ENCODE data around the gene AGK.
"Not testable (repeated sequence)": the region's sequence is repeated elsewhere in the genome, so short reads cannot be mapped to it uniquely, and the experiment has no call there.

The AGK gene

DNA sequence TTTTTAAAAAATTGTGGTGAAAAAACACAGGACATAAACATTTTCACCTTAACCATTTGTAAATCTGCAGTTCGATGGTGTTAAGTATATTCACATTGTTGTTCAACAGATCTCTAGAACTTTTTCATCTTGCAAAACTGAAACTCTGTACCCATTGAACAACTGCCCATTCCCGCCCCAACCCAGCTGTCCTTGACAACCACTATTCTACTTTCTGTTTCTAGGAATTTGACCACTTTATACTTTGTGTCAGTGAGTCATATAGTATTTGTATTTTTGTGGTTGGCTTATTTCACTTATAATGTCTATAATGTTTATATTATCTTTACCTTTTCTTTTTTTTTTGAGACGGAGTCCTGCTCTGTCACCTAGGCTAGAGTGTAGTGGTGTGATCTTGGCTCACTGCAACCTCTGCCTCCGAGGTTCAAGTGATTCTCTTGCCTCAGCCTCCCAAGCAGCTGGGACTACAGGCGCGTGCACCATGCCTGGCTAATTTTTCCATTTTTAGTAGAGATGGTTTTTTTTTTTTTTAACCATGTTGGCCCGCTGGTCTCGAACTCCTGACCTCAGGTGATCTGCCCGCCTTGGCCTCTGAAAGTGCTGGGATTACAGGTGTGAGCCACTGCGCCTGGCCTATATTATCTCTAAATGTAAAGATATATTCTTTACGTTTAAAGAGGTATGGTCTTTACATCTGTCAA lies 6.8 kb downstream of the AGK start:
- H3K23ac ChIP-seq (ENCODE audit: low read length); H3K9ac ChIP-seq (ENCODE audit: low read length); H3K36me3 ChIP-seq (ENCODE audit: control insufficient read depth, insufficient read depth, low read length): not testable (repeated sequence)

GRCh38 chr7:141558544-141559183 lies 7.5 kb downstream of the AGK start:
- no peak overlapping the region for H4K5ac ChIP-seq (ENCODE audit: low read length)
- no peaks in the 10 kb centered on the region for H3K36me3 ChIP-seq (ENCODE audit: control insufficient read depth, insufficient read depth, low read length)
- H2BK120ac ChIP-seq (ENCODE audit: low read depth, low read length), result no peak overlapping the region
- H3K9ac ChIP-seq (ENCODE audit: low read length), result no peak overlapping the region
- no peak overlapping the region for H3K18ac ChIP-seq (ENCODE audit: low read length)
- WGBS (ENCODE audit: extremely low coverage, insufficient coverage, low lambda C conversion rate), result no CpG with 5 or more reads among the region's 3 CpGs
- H3K4ac ChIP-seq (ENCODE audit: low read depth, low read length), result no peak overlapping the region
- H2AK5ac ChIP-seq (ENCODE audit: low read length), result no peak overlapping the region
- no peaks in the 10 kb centered on the region for H3K4me1 ChIP-seq (ENCODE audit: control insufficient read depth, low read depth, low read length)
- H4K8ac ChIP-seq (ENCODE audit: low read depth, low read length), result no peak overlapping the region
- no peak overlapping the region for H3K4me3 ChIP-seq (ENCODE audit: low read length)
- no peak overlapping the region for H3K56ac ChIP-seq (ENCODE audit: low read length)
- no peaks in the 10 kb centered on the region for H3K27me3 ChIP-seq (ENCODE audit: insufficient read depth, low read length, poor library complexity)
- no peaks in the 10 kb centered on the region for H3K79me1 ChIP-seq (ENCODE audit: low read length)
- DNase-seq, result no peak
- H3K27ac ChIP-seq (ENCODE audit: low read depth, low read length), result no peak overlapping the region
- no peak overlapping the region for H3K23ac ChIP-seq (ENCODE audit: low read length)
- H3K79me2 ChIP-seq (ENCODE audit: control insufficient read depth, insufficient read depth, low read length), result no peaks in the 10 kb centered on the region
- H3K4me2 ChIP-seq (ENCODE audit: low read length), result no peak overlapping the region
- H2BK15ac ChIP-seq (replicated peaks; ENCODE audit: low read depth), result no peak overlapping the region
- no peak overlapping the region for H2BK5ac ChIP-seq (ENCODE audit: low read length)

More for the DNA sequence above, 6.8 kb downstream of the AGK start:
- H2BK15ac ChIP-seq (replicated peaks; ENCODE audit: low read depth); H3K79me1 ChIP-seq (ENCODE audit: low read length); H3K56ac ChIP-seq (ENCODE audit: low read length); H4K8ac ChIP-seq (ENCODE audit: low read depth, low read length); H3K18ac ChIP-seq (ENCODE audit: low read length); DNase-seq; H3K79me2 ChIP-seq (ENCODE audit: control insufficient read depth, insufficient read depth, low read length); H2AK5ac ChIP-seq (ENCODE audit: low read length); H3K4me3 ChIP-seq (ENCODE audit: low read length); H2BK5ac ChIP-seq (ENCODE audit: low read length); H4K5ac ChIP-seq (ENCODE audit: low read length); H3K4me2 ChIP-seq (ENCODE audit: low read length); H3K27me3 ChIP-seq (ENCODE audit: insufficient read depth, low read length, poor library complexity); H3K4ac ChIP-seq (ENCODE audit: low read depth, low read length); H2BK120ac ChIP-seq (ENCODE audit: low read depth, low read length); H3K4me1 ChIP-seq (ENCODE audit: control insufficient read depth, low read depth, low read length); H3K27ac ChIP-seq (ENCODE audit: low read depth, low read length): not testable (repeated sequence)
- no CpG with 5 or more reads among the region's 11 CpGs for WGBS (ENCODE audit: extremely low coverage, insufficient coverage, low lambda C conversion rate)

- Histone ChIP-seq H3K4me3 (ENCODE audit: low read length) (no peak overlapping the region), H3K36me3 (ENCODE audit: control insufficient read depth, insufficient read depth, low read length) (no peaks in the 10 kb centered on the region), H3K56ac (ENCODE audit: low read length) (no peak overlapping the region), H2AK5ac (ENCODE audit: low read length) (no peak overlapping the region), H4K5ac (ENCODE audit: low read length) (no peak overlapping the region), H3K18ac (ENCODE audit: low read length) (no peak overlapping the region), H3K27me3 (ENCODE audit: insufficient read depth, low read length, poor library complexity) (no peaks in the 10 kb centered on the region), H3K4me2 (ENCODE audit: low read length) (no peak overlapping the region), H2BK15ac (replicated peaks; ENCODE audit: low read depth) (no peak overlapping the region), H3K9ac (ENCODE audit: low read length) (no peak overlapping the region), H3K79me1 (ENCODE audit: low read length) (no peaks in the 10 kb centered on the region), H3K4me1 (ENCODE audit: control insufficient read depth, low read depth, low read length) (no peaks in the 10 kb centered on the region), H3K79me2 (ENCODE audit: control insufficient read depth, insufficient read depth, low read length) (no peaks in the 10 kb centered on the region), H2BK5ac (ENCODE audit: low read length) (no peak overlapping the region), H3K27ac (ENCODE audit: low read depth, low read length) (no peak overlapping the region), H4K8ac (ENCODE audit: low read depth, low read length) (no peak overlapping the region), H3K23ac (ENCODE audit: low read length) (no peak overlapping the region), H2BK120ac (ENCODE audit: low read depth, low read length) (no peak overlapping the region), H3K4ac (ENCODE audit: low read depth, low read length) (no peak overlapping the region)
- WGBS (ENCODE audit: extremely low coverage, insufficient coverage, low lambda C conversion rate), result no CpG with 5 or more reads among the region's 1 CpG
- no peak for DNase-seq
Measured at GRCh38 chr7:141559961-141560360, 8.8 kb downstream of the AGK start.

DNA sequence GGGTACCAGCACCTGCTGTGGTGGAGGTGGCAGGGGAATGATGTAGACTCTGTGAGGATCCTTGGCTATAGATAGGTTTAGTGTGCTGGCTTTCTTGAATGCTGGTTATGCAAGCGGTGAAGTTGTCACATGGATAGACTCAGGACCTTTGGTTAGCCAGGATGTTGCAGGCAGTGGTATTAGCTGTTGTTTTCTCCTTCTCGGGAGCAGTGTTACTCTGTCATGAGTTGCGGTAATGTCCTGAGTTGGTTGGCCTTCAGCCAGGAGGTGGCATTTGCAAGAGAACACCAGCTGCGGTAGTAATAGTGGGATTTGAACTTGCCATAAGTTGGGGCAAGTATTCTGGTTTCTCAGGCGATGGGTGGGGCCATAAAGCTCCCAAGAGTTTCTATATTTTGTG lies 10.8 kb downstream of the AGK start:
- Histone ChIP-seq H3K79me2 (ENCODE audit: control insufficient read depth, insufficient read depth, low read length) (no peaks in the 10 kb centered on the region), H3K36me3 (ENCODE audit: control insufficient read depth, insufficient read depth, low read length) (no peaks in the 10 kb centered on the region)
- WGBS (ENCODE audit: extremely low coverage, insufficient coverage, low lambda C conversion rate), result no CpG with 5 or more reads among the region's 5 CpGs

GRCh38 chr7:141562543-141562942 lies 11.3 kb downstream of the AGK start:
- H3K36me3 ChIP-seq (ENCODE audit: control insufficient read depth, insufficient read depth, low read length), result no peaks in the 10 kb centered on the region
- WGBS (ENCODE audit: extremely low coverage, insufficient coverage, low lambda C conversion rate), result no CpG with 5 or more reads among the region's 5 CpGs

More for the DNA sequence above, 10.8 kb downstream of the AGK start:
- Histone ChIP-seq H4K5ac (ENCODE audit: low read length) (no peak overlapping the region), H3K4me3 (ENCODE audit: low read length) (no peak overlapping the region), H4K8ac (ENCODE audit: low read depth, low read length) (no peak overlapping the region), H3K4me1 (ENCODE audit: control insufficient read depth, low read depth, low read length) (no peaks in the 10 kb centered on the region), H3K18ac (ENCODE audit: low read length) (no peak overlapping the region), H3K79me1 (ENCODE audit: low read length) (peaks cover 1% of the 10 kb centered on the region), H3K23ac (ENCODE audit: low read length) (no peak overlapping the region), H2BK120ac (ENCODE audit: low read depth, low read length) (no peak overlapping the region), H3K27me3 (ENCODE audit: insufficient read depth, low read length, poor library complexity) (no peaks in the 10 kb centered on the region), H2AK5ac (ENCODE audit: low read length) (no peak overlapping the region), H2BK15ac (replicated peaks; ENCODE audit: low read depth) (no peak overlapping the region), H3K4ac (ENCODE audit: low read depth, low read length) (no peak overlapping the region), H3K56ac (ENCODE audit: low read length) (no peak overlapping the region), H3K4me2 (ENCODE audit: low read length) (no peak overlapping the region), H3K9ac (ENCODE audit: low read length) (no peak overlapping the region), H2BK5ac (ENCODE audit: low read length) (no peak overlapping the region), H3K27ac (ENCODE audit: low read depth, low read length) (no peak overlapping the region)
- no peak for DNase-seq

More at GRCh38 chr7:141562543-141562942, 11.3 kb downstream of the AGK start:
- Histone ChIP-seq H4K8ac (ENCODE audit: low read depth, low read length) (no peak overlapping the region), H3K79me1 (ENCODE audit: low read length) (peaks cover 1% of the 10 kb centered on the region), H3K4me1 (ENCODE audit: control insufficient read depth, low read depth, low read length) (no peaks in the 10 kb centered on the region), H3K56ac (ENCODE audit: low read length) (no peak overlapping the region), H4K5ac (ENCODE audit: low read length) (no peak overlapping the region), H2BK120ac (ENCODE audit: low read depth, low read length) (no peak overlapping the region), H3K23ac (ENCODE audit: low read length) (no peak overlapping the region), H2AK5ac (ENCODE audit: low read length) (no peak overlapping the region), H3K27me3 (ENCODE audit: insufficient read depth, low read length, poor library complexity) (no peaks in the 10 kb centered on the region), H3K79me2 (ENCODE audit: control insufficient read depth, insufficient read depth, low read length) (no peaks in the 10 kb centered on the region), H3K4me2 (ENCODE audit: low read length) (no peak overlapping the region), H3K9ac (ENCODE audit: low read length) (no peak overlapping the region), H3K4me3 (ENCODE audit: low read length) (no peak overlapping the region), H2BK5ac (ENCODE audit: low read length) (no peak overlapping the region), H3K27ac (ENCODE audit: low read depth, low read length) (no peak overlapping the region), H3K4ac (ENCODE audit: low read depth, low read length) (no peak overlapping the region), H3K18ac (ENCODE audit: low read length) (no peak overlapping the region), H2BK15ac (replicated peaks; ENCODE audit: low read depth) (no peak overlapping the region)
- DNase-seq, result no peak
